ENCODE measurements around the gene SETD1B. TPM values are rescaled to one million over a fixed set of nuclear protein-coding genes. Genes with fewer than 3 reads are reported as not detected.
A peak's percentile ranks its signal among the peaks of the same experiment; 100 is the strongest.

SETD1B gene
- total RNA-seq, 2 experiments from 2014 or later: 13.3 TPM

GRCh38 chr12:121791671-121792551, 11.9 kb upstream of the SETD1B start:
- Mint-ChIP-seq H3K27me3 (no peaks in the 10 kb centered on the region), H3K9me3 (no peaks in the 10 kb centered on the region), H3K4me3 (peak overlapping the region; percentile 89), H3K36me3 (ENCODE audit: low read depth) (peaks cover 49% of the 10 kb centered on the region), H3K27ac (peak overlapping the region; percentile 100), H3K4me1 (ENCODE audit: low read depth) (peaks cover 56% of the 10 kb centered on the region)
- intact Hi-C loops (cut with micrococcal nuclease): loop anchor here (5.0 kb wide), 1 partner anchor 105 kb away; no protein-coding TSS in a partner anchor
- TF ChIP-seq CTCF (IDR thresholded peaks at IDR 0.05): no peak
- ATAC-seq (no peak), DNase-seq (peak; percentile 62)
- ChIA-PET CTCF (interaction anchor here (1.1 to 15.4 kb wide), 10 partner anchors 13 to 289 kb away, joined by 3 to 698 read pairs (median 47); partner anchors contain the start of genes PSMD9, SETD1B and TMEM120B), POLR2A (interaction anchor here (1.3 to 30.9 kb wide), 4 partner anchors 5 to 255 kb away, joined by 4 to 683 read pairs (median 344); partner anchors contain the start of genes ORAI1, RHOF and SETD1B)

- Mint-ChIP-seq H3K4me3 (peak overlapping the region; percentile 89), H3K9me3 (no peaks in the 10 kb centered on the region), H3K27ac (peak overlapping the region; percentile 100), H3K4me1 (ENCODE audit: low read depth) (peaks cover 55% of the 10 kb centered on the region), H3K36me3 (ENCODE audit: low read depth) (peaks cover 45% of the 10 kb centered on the region), H3K27me3 (no peaks in the 10 kb centered on the region)
- intact Hi-C loops (cut with micrococcal nuclease): loop anchor here (5.0 kb wide), 1 partner anchor 106 kb away; no protein-coding TSS in a partner anchor
- TF ChIP-seq CTCF (IDR thresholded peaks at IDR 0.05): no peak
- ATAC-seq: peak; percentile 25
- ChIA-PET POLR2A (interaction anchor here (0.6 to 30.9 kb wide), 7 partner anchors 6 to 256 kb away, joined by 3 to 683 read pairs (median 5); partner anchors contain the start of genes ORAI1, RHOF and SETD1B), CTCF (interaction anchor here (1.1 to 15.4 kb wide), 16 partner anchors 14 to 288 kb away, joined by 3 to 698 read pairs (median 28); partner anchors contain the start of genes CFAP251, PSMD9, SETD1B and TMEM120B)
- DNase-seq: peak; percentile 85
Measured at GRCh38 chr12:121792607-121793439, 11.0 kb upstream of the SETD1B start.

GRCh38 chr12:121793440-121793837, 10.4 kb upstream of the SETD1B start, which contains the start of gene RHOF:
RHOF (minus strand) TSS chr12:121793688; CDS start chr12:121793633, 55 bp downstream.
- peak within 1 kb of the TSS; percentile 89 for H3K4me3 Mint-ChIP-seq
- peak within 1 kb of the TSS; percentile 100 for H3K27ac Mint-ChIP-seq
- POLR2A ChIA-PET: interaction anchor here (1.0 to 30.9 kb wide), 8 partner anchors 6 to 256 kb away, joined by 3 to 683 read pairs (median 4); partner anchors contain the start of genes ORAI1, RHOF and SETD1B
- ATAC-seq (peak; percentile 19), DNase-seq (no peak)
- intact Hi-C loops (cut with micrococcal nuclease): loop anchor here (5.0 kb wide), 1 partner anchor 106 kb away; no protein-coding TSS in a partner anchor
- H3K27me3 Mint-ChIP-seq: no peaks in the 10 kb centered on the region
- H3K9me3 Mint-ChIP-seq: no peaks in the 10 kb centered on the region
- peaks cover 42% of the 10 kb centered on the region for H3K36me3 Mint-ChIP-seq (ENCODE audit: low read depth)
- H3K4me1 Mint-ChIP-seq (ENCODE audit: low read depth): peaks cover 54% of the 10 kb centered on the region
- CTCF ChIA-PET: interaction anchor here (1.1 to 15.4 kb wide), 34 partner anchors 14 to 287 kb away, joined by 3 to 698 read pairs (median 9); partner anchors contain the start of genes CFAP251, ORAI1, PSMD9 and SETD1B
- TF ChIP-seq CTCF (IDR thresholded peaks at IDR 0.05): no peak

- CTCF ChIA-PET: interaction anchor here (0.6 to 15.4 kb wide), 64 partner anchors 13 to 416 kb away, joined by 3 to 698 read pairs (median 5); partner anchors contain the start of genes CFAP251, MLXIP, ORAI1 and PSMD9
- peaks cover 54% of the 10 kb centered on the region for H3K4me1 Mint-ChIP-seq (ENCODE audit: low read depth)
- DNase-seq: peak; percentile 95
- POLR2A ChIA-PET: interaction anchor here (1.0 to 30.9 kb wide), 11 partner anchors 7 to 108 kb away, joined by 3 to 683 read pairs (median 4); partner anchors contain the start of genes PSMD9, RHOF and SETD1B
- ATAC-seq: peak; percentile 60
- peak overlapping the region; percentile 91 for H3K27ac Mint-ChIP-seq
- H3K27me3 Mint-ChIP-seq: no peaks in the 10 kb centered on the region
- H3K36me3 Mint-ChIP-seq (ENCODE audit: low read depth): peaks cover 41% of the 10 kb centered on the region
- intact Hi-C loops (cut with micrococcal nuclease): loop anchor here (2.0 to 5.0 kb wide), 3 partner anchors 17 to 107 kb away; partner anchors contain the start of gene PSMD9
- H3K4me3 Mint-ChIP-seq: peak overlapping the region; percentile 89
- peak; percentile 99 for TF ChIP-seq CTCF (IDR thresholded peaks at IDR 0.05)
- H3K9me3 Mint-ChIP-seq: no peaks in the 10 kb centered on the region
Measured at GRCh38 chr12:121793838-121794533, 9.8 kb upstream of the SETD1B start.

Data from activated CD8-positive, alpha-beta T cell treated with anti-CD3 and anti-CD28 coated beads for 36 hours (primary cell).